SK-N-SH (cell line): ENCODE results near the gene IKZF2. TPM values are rescaled to one million over a fixed set of nuclear protein-coding genes. Genes with fewer than 3 reads are reported as not detected.
A peak's percentile ranks its signal among the peaks of the same experiment; 100 is the strongest.

ENCODE experiments used
- CTCF ChIA-PET: fragments of 300-600, 350-600 bp; formaldehyde crosslinking; extraction: SDS; loops from one replicate; lab custom pipeline; 2021; lab: Yijun Ruan, JAX
- POLR2A ChIA-PET: fragments of 350-600 bp; sonication (Branson Sonifier 250); formaldehyde crosslinking; extraction: SDS; loops from one replicate; lab custom pipeline; 2020; ENCODE audit warnings: antibody characterized with exemption, inconsistent platforms; lab: Yijun Ruan, JAX
- DNase-seq: peaks from one replicate; pipeline ENCODE4 v3.0.0; 2012
- H2AFZ ChIP-seq: fragments of 200-600 bp; sonication (generic); 2 replicates; pipeline ENCODE4 v1.8.1; 2016; ENCODE audit warnings: antibody characterized with exemption, mild to moderate bottlenecking, low read depth
- H3F3A ChIP-seq: fragments of 200-600 bp; sonication (generic); replicated peaks from 2 replicates; pipeline ENCODE3; 2016; ENCODE audit warnings: antibody characterized with exemption, mild to moderate bottlenecking; ENCODE audit not compliant: insufficient read depth
- H3K27ac ChIP-seq, 2 experiments: fragments of 200-500 bp in 1 of 2; fragments of 200-600 bp in 1 of 2; sonication (Bioruptor generic) in 1 of 2; sonication (generic), shearing (Covaris generic) in 1 of 2; 2 replicates each; pipeline versions ENCODE4 v1.5.1 to v1.6.1; 2014 to 2016; ENCODE audit warnings: low read depth in 2 of 2, inconsistent platforms in 1 of 2, low read length in 1 of 2, mild to moderate bottlenecking in 1 of 2, mixed read lengths in 1 of 2
- H3K27me3 ChIP-seq: fragments of 200-600 bp; sonication (generic), shearing (Covaris generic); 2 replicates; pipeline ENCODE4 v1.6.1; 2016; ENCODE audit warnings: mixed run types; ENCODE audit not compliant: insufficient read depth
- H3K36me3 ChIP-seq, 2 experiments: fragments of 200-500 bp in 1 of 2; fragments of 200-600 bp in 1 of 2; sonication (Bioruptor generic) in 1 of 2; sonication (generic) in 1 of 2; replicated peaks in 1 of 2; 2 replicates each; pipeline versions ENCODE3 to v1.5.1; 2014 to 2016; ENCODE audit warnings: low read length in 1 of 2, mild to moderate bottlenecking in 1 of 2; ENCODE audit not compliant: insufficient read depth in 2 of 2, control insufficient read depth in 1 of 2
- H3K4me1 ChIP-seq, 2 experiments: fragments of 200-500 bp in 1 of 2; fragments of 200-600 bp in 1 of 2; sonication (Bioruptor generic) in 1 of 2; sonication (generic), shearing (Covaris generic) in 1 of 2; 2 replicates each; pipeline versions ENCODE4 v1.5.1 to v1.6.1; 2014 to 2016; ENCODE audit warnings: low read depth in 1 of 2, low read length in 1 of 2, mixed run types in 1 of 2; ENCODE audit not compliant: insufficient read depth in 2 of 2, control insufficient read depth in 1 of 2
- H3K4me2 ChIP-seq: fragments of 200-600 bp; sonication (generic), shearing (Covaris generic); 2 replicates; pipeline ENCODE4 v1.6.1; 2017; ENCODE audit warnings: mixed run types
- H3K4me3 ChIP-seq, 2 experiments: fragments of 200-500 bp in 1 of 2; fragments of 200-600 bp in 1 of 2; sonication (Bioruptor generic) in 1 of 2; sonication (generic), shearing (Covaris generic) in 1 of 2; 2 replicates each; pipeline versions ENCODE4 v1.5.1 to v1.8.1; 2014 to 2016; ENCODE audit warnings: low read depth in 2 of 2, inconsistent platforms in 1 of 2, low read length in 1 of 2, mild to moderate bottlenecking in 1 of 2, mixed read lengths in 1 of 2, moderate library complexity in 1 of 2
- H3K79me2 ChIP-seq: fragments of 200-600 bp; sonication (generic); 2 replicates; pipeline ENCODE4 v1.8.1; 2017; ENCODE audit warnings: mild to moderate bottlenecking; ENCODE audit not compliant: insufficient read depth
- H3K9ac ChIP-seq: fragments of 200-600 bp; sonication (generic); 2 replicates; pipeline ENCODE4 v1.6.1; 2017; ENCODE audit warnings: mixed run types
- H3K9me2 ChIP-seq: fragments of 200-600 bp; sonication (generic); 2 replicates; pipeline ENCODE4 v1.6.1; 2017; ENCODE audit warnings: mixed run types
- H3K9me3 ChIP-seq: fragments of 200-600 bp; sonication (generic); 2 replicates; pipeline ENCODE4 v1.6.1; 2017; ENCODE audit warnings: mixed run types, mild to moderate bottlenecking, moderate library complexity
- H4K20me1 ChIP-seq: fragments of 200-600 bp; sonication (generic); 2 replicates; pipeline ENCODE4 v1.6.1; 2017; ENCODE audit warnings: mild to moderate bottlenecking, mixed run types; ENCODE audit not compliant: insufficient read depth
- ELF1 ChIP-seq: IDR thresholded peaks from 2 replicates; pipeline ENCODE4 v1.4.0; 2012
- EP300 ChIP-seq, 2 experiments: IDR thresholded peaks; 2 replicates each; pipeline versions ENCODE4 v1.4.0 to v1.6.1; 2012; ENCODE audit warnings: borderline replicate concordance in 1 of 2, low read depth in 1 of 2, low read length in 1 of 2
- FOXJ3 ChIP-seq: sonication (generic); formaldehyde crosslinking; IDR thresholded peaks from 2 replicates; pipeline ENCODE4 v1.5.1; 2020; ENCODE audit warnings: mild to moderate bottlenecking, missing genetic modification reagents
- FOXM1 ChIP-seq: IDR thresholded peaks from 2 replicates; pipeline ENCODE4 v1.4.0; 2012; ENCODE audit warnings: low read depth, mild to moderate bottlenecking
- GABPA ChIP-seq: IDR thresholded peaks from 2 replicates; pipeline ENCODE4 v1.4.0; 2012; ENCODE audit warnings: low read depth, mild to moderate bottlenecking
- IRF3 ChIP-seq: fragments of 150-350 bp; IDR thresholded peaks from 2 replicates; pipeline ENCODE4 v1.6.1; 2016; ENCODE audit warnings: mild to moderate bottlenecking, low read depth, low read length
- MEF2A ChIP-seq: IDR thresholded peaks from 2 replicates; pipeline ENCODE4 v1.4.0; 2012; ENCODE audit warnings: low read depth, borderline replicate concordance
- MXI1 ChIP-seq: IDR thresholded peaks from 2 replicates; pipeline ENCODE4 v1.6.1; 2012; ENCODE audit warnings: mild to moderate bottlenecking, low read depth, low read length, improper control_type of control experiment
- NRF1 ChIP-seq: IDR thresholded peaks from 2 replicates; pipeline ENCODE4 v1.6.1; 2012; ENCODE audit warnings: low read depth, mild to moderate bottlenecking, low read length
- RAD21 ChIP-seq: IDR thresholded peaks from 2 replicates; pipeline ENCODE4 v1.6.1; 2012; ENCODE audit warnings: mild to moderate bottlenecking, low read length
- RFX5 ChIP-seq: IDR thresholded peaks from 2 replicates; pipeline ENCODE4 v1.6.1; 2012; ENCODE audit warnings: mild to moderate bottlenecking, improper control_type of control experiment, low read length
- RXRA ChIP-seq: IDR thresholded peaks from 2 replicates; pipeline ENCODE4 v1.4.0; 2012; ENCODE audit warnings: low read depth, mild to moderate bottlenecking, borderline replicate concordance
- SMC3 ChIP-seq: IDR thresholded peaks from 2 replicates; pipeline ENCODE4 v1.6.1; 2012; ENCODE audit warnings: low read depth, low read length, improper control_type of control experiment
- TAF1 ChIP-seq: IDR thresholded peaks from 2 replicates; pipeline ENCODE4 v1.6.1; 2012; ENCODE audit warnings: low read depth, mild to moderate bottlenecking, low read length, moderate library complexity, borderline replicate concordance
- ZBTB33 ChIP-seq: IDR thresholded peaks from 2 replicates; pipeline ENCODE4 v1.4.0; 2012; ENCODE audit warnings: low read depth, borderline replicate concordance
- WGBS: methylation state at CpG from one replicate; pipeline ENCODE4 v1.1.6; 2017; ENCODE audit warnings: low lambda C conversion rate; 5-methylcytosine and 5-hydroxymethylcytosine counted together
- polyA plus RNA-seq, 3 experiments: library from polyadenylated mRNA; depleted of rRNA; stranded (reverse); fragments of >200 nt; gene quantifications; 2 replicates each; pipeline ENCODE4 v1.2.3, GENCODE V29; 2012

The IKZF2 gene
- polyA plus RNA-seq, 1 of the 3 experiments (the other 2 are of a cell fraction): 1.3 TPM

GRCh38 chr2:213032607-213033006 is 118.8 kb downstream of the IKZF2 start:
- no peak overlapping the region for H2AFZ ChIP-seq
- TF ChIP-seq RAD21 (no peak), ELF1 (no peak), ZBTB33 (no peak), IRF3 (no peak), NRF1 (no peak), MXI1 (no peak), FOXM1 (no peak), MEF2A (no peak), GABPA (no peak), FOXJ3 (CRISPR knock-in tag) (no peak)
- TF ChIP-seq, all 33 proteins: peak for 0

GRCh38 chr2:213022987-213023386 is 128.4 kb downstream of the IKZF2 start:
- CTCF ChIA-PET: interaction anchor here (1.2 kb wide), 1 partner anchor 12 kb away, joined by 3 read pairs; no protein-coding TSS in a partner anchor
- Histone ChIP-seq H3K9me3 (no peaks in the 10 kb centered on the region), H3K27ac (peak overlapping the region in 1 of 2 experiments; percentile 62; a peak in 2 of 4 replicates)

More at GRCh38 chr2:213032607-213033006, 118.8 kb downstream of the IKZF2 start:
- ChIA-PET CTCF (no interaction called here), POLR2A (no interaction called here)
- no peak overlapping the region for H3K9ac ChIP-seq
- H3K4me3 ChIP-seq: no peak overlapping the region
- no peaks in the 10 kb centered on the region for H3K79me2 ChIP-seq
- no peak overlapping the region for H3K27ac ChIP-seq
- no peak for DNase-seq
- H3K4me2 ChIP-seq: no peak overlapping the region
- H3K4me1 ChIP-seq: peaks cover 0 to 4% of the 10 kb centered on the region in 2 experiments; a peak in 1 of 4 replicates
- H3K9me3 ChIP-seq: no peaks in the 10 kb centered on the region
- H3K36me3 ChIP-seq: no peaks in the 10 kb centered on the region
- H3K9me2 ChIP-seq: no peaks in the 10 kb centered on the region
- no peaks in the 10 kb centered on the region for H4K20me1 ChIP-seq
- H3K27me3 ChIP-seq: no peaks in the 10 kb centered on the region
- no peaks in the 10 kb centered on the region for H3F3A ChIP-seq
- 55% methylated on average over 3 of the region's 3 CpGs for WGBS

More at GRCh38 chr2:213022987-213023386, 128.4 kb downstream of the IKZF2 start:
- Histone ChIP-seq H4K20me1 (no peaks in the 10 kb centered on the region), H3K9ac (no peak overlapping the region), H3K4me3 (no peak overlapping the region), H3K27me3 (no peaks in the 10 kb centered on the region), H2AFZ (no peak overlapping the region), H3K36me3 (no peaks in the 10 kb centered on the region), H3K9me2 (no peaks in the 10 kb centered on the region), H3K79me2 (no peaks in the 10 kb centered on the region), H3K4me1 (no peaks in the 10 kb centered on the region; a peak in 1 of 4 replicates), H3K4me2 (no peak overlapping the region), H3F3A (peaks cover 17% of the 10 kb centered on the region)
- TF ChIP-seq RXRA (no peak), TAF1 (no peak), EP300 (IDR thresholded peaks at IDR 0.05; ENCODE audit: borderline replicate concordance in 1 of 2, low read depth in 1 of 2, low read length in 1 of 2) (no peak), RFX5 (no peak), SMC3 (no peak)
- no peak for DNase-seq
- WGBS: 63% methylated on average over 2 of the region's 2 CpGs
- POLR2A ChIA-PET: no interaction called here
